GM18517 (cell line): Measurements from ENCODE around the gene FAM131A.
"Not testable (repeated sequence)": the region's sequence is repeated elsewhere in the genome, so short reads cannot be mapped to it uniquely, and the experiment has no call there.

Experiments used
- ATAC-seq: cut with Tn5 transposase; IDR thresholded peaks from one replicate; pipeline ENCODE4 v1.9.1; 2021; ENCODE audit warnings: mild to moderate bottlenecking, moderate library complexity; ENCODE audit not compliant: unreplicated experiment

FAM131A gene

DNA sequence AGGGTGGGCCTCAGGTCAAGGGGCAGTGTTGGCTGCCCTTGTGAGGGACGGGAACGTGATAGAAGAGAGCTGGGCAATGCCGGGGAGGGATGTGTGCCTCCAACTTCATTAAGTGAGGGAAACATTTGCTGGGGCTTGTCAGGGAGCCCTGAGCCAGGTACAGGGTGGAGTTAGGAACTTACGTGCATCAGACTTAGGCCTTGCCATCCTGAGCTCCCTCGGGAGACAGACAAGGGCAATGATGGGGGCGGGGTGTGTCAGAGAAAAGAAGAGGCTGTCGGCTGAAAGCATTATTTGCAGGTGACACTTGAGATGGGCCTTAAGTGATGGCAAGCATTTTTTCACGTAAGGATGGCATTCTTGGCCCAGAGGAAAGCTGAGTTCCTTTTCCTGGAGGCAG lies 1.6 kb downstream of the FAM131A start:
- no peak for ATAC-seq

DNA sequence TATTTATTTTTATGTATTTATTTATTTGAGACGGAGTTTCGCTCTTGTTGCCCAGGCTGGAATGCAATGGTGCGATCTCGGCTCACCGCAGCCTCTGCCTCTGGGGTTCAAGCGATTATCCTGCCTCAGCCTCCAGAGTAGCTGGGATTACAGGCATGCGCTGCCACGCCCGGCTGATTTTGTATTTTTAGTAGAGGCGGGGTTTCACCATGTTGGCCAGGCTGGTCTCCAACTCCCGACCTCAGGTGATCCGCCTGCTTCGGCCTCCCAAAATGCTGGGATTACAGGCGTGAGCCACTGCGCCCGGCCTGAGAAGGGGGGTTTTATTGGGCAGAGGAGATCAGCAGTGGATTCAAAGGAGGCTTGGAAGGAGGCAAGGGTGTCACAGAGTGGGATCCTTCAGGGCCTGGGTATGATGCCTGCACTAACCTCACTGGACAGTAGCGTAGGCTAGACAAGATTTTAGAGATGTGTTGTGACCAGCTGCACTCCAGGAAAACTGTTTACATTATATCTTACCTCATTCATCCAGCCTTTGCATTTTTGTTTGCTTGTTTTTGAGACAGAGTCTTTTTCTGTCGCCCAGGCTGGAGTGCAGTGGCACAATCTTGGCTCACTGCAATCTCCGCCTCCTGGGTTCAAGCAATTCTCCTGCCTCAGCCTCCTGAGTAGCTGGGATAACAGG lies 2.2 kb downstream of the FAM131A start:
- ATAC-seq = not testable (repeated sequence)

DNA sequence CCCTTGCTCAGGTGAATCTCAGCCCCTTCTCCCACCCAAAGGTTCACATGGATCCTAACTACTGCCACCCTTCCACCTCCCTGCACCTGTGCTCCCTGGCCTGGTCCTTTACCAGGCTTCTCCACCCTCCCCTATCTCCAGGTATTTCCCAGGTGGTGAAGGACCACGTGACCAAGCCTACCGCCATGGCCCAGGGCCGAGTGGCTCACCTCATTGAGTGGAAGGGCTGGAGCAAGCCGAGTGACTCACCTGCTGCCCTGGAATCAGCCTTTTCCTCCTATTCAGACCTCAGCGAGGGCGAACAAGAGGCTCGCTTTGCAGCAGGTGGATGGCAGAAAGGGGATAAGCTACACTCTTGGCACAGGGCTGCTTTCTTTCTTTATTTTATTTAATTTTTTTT lies 4.5 kb downstream of the FAM131A start:
- ATAC-seq = no peak

DNA sequence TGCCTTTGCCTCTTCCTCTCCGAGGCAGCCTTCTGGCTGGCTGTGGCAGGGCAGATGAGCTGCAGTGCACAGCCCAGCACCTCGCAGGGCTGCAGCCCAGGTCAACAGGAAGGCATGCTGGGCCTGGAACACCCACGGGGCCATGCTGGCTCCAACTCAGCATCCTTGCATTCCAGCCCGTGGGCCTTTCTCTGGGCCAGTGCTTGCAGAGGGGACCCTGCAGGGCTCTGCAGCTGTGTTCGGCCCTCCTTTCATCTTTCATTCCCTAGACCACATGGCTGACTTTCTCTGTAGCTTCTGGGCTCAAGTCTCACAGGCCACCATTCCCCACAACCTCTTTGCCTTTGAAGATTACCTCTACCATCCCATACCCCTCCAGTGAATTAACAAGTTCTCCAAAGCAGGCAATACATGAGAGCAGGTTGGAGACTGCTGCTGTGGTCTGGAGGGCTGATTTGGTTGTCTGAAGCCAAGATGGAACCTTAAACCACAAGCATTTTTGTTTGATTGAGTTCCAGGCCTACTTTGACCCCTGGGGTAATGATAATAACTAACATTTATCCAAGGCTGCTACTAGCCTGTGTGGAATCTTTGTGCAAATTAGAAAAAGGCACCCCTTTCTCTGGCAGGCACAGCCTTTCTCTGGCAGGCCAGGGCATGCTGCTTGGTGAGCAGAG lies 5.9 kb downstream of the FAM131A start:
- ATAC-seq = no peak

DNA sequence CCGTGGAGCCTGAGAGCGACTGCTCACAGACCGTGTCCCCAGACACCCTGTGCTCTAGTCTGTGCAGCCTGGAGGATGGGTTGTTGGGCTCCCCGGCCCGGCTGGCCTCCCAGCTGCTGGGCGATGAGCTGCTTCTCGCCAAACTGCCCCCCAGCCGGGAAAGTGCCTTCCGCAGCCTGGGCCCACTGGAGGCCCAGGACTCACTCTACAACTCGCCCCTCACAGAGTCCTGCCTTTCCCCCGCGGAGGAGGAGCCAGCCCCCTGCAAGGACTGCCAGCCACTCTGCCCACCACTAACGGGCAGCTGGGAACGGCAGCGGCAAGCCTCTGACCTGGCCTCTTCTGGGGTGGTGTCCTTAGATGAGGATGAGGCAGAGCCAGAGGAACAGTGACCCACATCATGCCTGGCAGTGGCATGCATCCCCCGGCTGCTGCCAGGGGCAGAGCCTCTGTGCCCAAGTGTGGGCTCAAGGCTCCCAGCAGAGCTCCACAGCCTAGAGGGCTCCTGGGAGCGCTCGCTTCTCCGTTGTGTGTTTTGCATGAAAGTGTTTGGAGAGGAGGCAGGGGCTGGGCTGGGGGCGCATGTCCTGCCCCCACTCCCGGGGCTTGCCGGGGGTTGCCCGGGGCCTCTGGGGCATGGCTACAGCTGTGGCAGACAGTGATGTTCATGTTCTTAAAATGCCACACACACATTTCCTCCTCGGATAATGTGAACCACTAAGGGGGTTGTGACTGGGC lies 7.3 kb downstream of the FAM131A start:
- no peak for ATAC-seq

DNA sequence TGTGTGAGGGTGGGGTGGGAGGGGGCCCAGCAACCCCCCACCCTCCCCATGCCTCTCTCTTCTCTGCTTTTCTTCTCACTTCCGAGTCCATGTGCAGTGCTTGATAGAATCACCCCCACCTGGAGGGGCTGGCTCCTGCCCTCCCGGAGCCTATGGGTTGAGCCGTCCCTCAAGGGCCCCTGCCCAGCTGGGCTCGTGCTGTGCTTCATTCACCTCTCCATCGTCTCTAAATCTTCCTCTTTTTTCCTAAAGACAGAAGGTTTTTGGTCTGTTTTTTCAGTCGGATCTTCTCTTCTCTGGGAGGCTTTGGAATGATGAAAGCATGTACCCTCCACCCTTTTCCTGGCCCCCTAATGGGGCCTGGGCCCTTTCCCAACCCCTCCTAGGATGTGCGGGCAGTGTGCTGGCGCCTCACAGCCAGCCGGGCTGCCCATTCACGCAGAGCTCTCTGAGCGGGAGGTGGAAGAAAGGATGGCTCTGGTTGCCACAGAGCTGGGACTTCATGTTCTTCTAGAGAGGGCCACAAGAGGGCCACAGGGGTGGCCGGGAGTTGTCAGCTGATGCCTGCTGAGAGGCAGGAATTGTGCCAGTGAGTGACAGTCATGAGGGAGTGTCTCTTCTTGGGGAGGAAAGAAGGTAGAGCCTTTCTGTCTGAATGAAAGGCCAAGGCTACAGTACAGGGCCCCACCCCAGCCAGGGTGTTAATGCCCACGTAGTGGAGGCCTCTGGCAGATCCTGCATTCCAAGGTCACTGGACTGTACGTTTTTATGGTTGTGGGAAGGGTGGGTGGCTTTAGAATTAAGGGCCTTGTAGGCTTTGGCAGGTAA lies 8.1 kb downstream of the FAM131A start:
- no peak for ATAC-seq

DNA sequence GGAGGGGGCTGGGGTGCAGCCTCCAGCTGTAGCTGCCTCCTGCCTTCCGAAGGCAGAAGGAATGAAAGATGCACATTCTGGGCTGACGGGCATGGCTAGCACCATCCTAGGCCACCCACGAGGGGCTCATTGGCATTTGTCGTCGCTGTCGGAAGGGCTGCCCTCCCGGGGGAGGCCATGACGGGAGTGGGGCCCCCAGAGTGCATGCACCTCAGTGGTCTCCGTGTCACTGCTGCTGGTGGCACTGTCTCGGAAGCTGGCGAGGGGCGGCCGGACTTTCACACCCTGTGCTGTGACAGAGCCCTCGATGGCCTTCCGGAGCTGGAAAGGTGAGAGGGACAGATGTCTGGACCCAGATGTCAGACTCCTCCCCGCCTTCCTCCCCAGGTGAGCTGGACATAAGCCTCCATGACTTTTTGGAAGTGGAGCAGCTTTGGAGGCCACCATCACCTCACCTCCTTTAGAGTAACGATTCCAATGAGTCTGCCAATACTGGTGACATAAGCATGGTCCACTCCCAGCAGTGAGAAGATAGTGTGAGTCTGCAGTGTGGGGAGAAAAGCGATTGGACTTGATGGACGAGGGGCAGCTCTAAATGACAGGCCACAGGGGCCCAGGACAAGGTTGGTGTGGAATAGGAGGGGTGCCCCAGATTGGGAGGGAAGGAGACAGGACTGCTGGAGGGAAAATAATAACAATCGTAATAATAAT lies 9.2 kb downstream of the FAM131A start:
- ATAC-seq = no peak

DNA sequence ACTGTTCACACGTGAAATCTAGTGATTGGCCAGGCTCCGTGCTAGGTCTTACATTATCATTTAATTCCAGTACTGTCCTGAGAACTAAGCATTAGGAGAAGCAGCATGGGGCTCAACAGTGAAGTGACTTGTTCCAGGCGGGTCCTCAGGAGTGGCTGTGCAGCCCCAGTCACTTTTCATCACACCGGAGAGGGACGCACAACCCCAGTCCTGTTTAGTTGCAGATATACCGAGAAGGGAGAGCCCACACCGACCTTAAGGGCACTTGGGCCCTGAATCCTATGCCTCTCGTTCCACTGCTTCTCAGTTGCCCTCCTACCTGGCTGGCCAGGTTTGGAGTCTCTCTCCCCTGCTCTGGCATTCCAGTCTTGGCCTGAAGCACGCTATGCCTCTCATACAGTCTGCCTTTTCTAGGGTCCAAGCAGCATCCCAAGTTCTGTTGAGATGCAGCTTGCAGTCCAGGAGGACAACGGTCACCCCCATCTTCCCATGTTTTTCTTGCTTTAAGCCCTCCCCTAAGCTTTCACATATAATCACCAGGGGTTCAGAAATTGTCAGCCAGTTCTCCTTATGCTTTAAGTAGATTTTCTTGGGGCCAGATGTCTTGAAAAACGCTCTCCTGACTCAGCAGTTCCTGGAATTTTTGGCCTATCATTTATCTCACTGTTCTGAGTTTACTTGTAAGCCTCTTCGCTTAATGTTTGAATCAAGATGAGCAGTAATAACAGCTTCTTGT lies 10.1 kb downstream of the FAM131A start:
- no peak for ATAC-seq

DNA sequence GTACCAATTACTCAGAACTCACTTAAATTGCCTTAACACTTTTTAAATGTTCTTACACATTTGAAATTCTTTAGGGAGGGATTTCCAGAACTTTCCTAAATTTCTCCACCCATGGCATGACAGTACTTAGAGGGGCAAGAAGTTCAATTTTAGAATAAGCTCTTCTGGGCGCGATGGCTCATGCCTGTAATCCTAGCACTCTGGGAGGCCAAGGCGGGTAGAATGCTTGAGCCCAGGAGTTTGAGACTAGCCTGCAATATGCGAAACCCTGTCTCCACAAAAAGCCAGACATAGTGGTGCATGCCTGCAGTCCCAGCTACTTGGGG lies 10.6 kb downstream of the FAM131A start:
- ATAC-seq = no peak

DNA sequence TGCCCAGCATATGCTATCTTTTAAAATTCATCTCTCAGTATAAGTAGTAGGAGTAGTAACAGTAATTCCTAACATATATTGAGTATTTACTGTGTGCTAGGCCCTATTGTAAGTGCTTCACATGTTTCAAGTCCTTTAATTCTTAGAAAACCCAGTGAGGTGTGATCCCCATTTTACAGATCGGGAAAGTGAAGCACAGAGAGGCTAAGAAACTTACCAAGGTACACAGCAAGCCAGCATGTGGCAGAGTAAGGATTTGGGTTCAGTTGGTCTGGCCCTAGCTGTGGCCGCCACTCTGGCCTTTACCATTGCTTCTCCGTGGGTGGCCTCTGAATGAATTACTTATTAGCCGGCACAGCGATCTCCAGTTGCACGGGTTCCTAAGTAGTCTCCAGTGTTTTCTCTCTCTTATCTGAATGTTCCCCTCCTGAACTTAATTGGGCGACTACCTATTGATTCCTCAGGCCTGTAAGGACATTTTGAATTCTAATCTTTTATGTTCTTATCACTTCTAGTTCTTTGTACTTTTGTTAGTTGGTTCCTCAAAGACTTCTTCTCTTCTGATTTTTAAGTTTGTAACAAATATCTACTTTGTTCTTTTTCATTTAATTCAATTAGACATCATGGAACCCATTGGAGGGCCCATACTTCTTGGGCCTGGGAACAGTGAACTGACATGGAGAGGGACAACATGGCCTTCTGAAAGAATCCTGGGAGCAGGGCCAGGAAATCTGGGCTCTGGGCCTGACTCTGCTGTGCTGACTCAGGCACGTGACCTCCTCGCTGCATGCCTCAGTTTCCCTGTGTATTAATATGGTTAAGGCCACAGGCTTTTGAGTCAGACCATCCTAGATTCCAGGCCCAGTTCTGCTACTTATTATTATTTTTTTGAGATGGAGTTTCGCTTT lies 12.4 kb downstream of the FAM131A start:
- no peak for ATAC-seq

DNA sequence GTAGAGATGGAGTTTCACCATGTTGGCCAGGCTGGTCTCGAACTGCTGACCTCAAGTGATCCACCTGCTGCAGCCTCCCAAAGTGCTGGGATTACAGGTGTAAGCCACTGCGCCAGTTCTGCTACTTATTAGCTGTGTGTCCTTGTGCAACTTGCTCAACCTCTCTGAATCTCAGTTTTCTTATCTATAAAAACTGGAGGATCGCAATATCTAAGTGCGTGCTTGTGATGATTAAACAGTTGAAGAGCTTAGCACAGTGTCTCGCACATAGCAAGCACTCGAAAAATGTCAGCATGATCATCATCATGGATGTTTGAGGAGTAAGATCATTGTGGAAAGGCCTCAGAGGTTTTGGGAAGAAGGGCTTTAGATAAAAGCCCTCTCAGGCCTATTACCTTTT lies 13.2 kb downstream of the FAM131A start:
- no peak for ATAC-seq

DNA sequence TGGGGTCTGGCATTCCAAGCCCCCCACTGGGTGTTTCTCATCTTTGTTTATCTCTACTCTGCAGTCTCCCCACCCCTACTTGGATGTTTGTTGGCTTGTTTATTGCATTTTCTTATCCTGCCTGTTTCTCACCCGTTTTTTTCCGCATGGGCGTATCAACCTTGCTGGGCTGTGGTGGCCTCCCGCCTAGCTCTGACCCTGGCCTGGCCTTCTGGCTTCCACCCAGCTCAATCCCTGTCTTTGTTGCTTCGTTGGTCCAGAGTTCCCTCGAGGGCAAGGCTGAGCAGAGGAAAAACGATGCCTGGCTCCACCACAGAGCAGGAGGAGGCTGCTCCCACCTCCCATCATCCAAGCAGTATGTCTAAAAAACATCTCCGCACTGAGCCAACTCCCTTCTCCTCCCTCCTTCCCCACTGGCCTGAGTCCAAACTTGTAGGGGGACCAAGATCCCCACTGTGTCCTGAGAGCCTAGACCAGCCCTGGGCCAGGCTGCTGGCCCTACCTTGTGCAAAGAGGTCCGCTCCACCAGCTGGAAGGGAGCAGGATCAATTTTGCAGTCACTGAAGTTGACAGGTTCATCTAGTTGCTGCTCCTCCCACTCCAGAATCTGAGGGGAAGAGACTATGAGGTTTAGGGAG lies 14.2 kb downstream of the FAM131A start:
- no peak for ATAC-seq

DNA sequence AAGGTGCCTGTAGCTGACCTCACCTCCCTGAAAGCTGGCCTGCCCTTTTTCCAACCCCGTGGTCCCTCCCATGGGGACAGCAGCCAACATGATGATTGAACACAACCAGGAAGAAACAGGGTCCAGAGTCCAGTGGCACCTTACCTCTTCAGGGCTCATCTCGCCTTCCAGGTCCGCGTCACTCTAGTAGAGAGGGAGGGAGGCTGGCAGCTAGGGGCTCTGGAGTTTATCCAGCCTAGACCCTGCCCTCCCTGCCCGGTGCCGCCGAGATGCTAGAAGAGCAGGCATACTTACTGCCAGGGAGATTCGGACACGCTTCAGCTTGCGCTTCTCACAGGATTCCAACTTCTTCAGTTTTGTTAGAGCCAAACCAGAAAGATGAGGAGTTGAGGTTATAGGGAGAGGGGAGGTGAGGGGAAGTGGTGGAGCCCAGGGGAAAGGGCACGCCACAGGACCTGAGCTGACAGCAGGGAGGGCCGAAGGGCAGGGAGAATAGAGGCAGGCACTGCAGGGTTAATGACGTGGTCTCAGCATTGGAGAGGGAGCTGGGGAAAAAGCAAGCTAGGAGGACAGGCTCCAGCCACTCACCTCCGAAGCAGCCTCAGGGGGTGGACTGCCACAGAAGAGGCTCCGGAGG lies 14.9 kb downstream of the FAM131A start:
- ATAC-seq = no peak

DNA sequence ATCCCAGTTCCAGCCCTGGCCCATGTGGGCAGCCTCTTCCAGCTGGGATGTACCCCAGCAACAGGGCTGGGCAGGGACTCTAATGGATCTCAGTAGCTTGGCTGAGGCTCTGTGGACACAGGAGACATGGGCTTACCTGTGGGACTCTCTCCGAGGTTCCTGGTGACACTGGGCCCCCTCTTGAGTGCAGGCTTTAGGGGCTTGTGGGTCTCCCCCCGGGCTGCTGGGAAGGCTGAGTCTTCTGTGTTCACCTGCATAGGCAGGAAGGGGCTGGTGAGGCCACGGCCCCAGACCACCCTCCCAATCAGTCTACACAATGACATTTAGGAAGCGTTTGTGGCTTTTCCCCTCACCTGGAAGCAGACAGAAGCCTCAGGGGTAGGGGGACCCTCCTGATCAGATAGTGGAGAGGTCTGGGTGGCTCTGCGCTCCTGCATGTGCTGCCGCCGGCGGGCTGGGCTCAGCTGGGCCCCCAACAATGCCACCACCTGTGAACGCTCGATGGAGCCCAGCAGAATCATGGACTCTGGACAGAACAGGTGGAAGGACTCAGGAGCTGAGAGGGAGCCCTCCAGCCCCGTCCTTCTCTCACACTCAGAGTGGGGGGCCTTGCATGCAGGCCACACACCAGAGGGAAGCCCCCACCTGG lies 15.6 kb downstream of the FAM131A start:
- ATAC-seq = no peak

DNA sequence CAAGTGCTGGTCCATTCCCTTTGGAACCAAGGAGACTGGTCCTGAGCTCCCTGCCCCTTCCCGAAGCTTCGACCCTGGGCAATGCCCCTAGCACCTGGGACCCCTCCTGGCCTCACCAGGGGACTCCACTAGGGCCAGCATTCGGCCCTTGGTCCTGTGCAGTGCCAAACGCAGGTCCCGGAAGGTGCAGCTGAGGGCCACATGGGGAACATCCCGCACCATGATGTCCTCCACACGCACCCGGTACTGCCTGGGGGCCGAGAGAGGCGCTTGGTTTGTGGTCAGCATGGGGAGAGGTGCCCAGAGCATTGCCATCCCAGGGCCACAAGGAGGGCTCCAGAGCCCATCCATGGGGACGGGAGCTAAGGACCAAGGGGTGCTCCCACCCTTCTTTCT lies 16.1 kb downstream of the FAM131A start:
- ATAC-seq = no peak

DNA sequence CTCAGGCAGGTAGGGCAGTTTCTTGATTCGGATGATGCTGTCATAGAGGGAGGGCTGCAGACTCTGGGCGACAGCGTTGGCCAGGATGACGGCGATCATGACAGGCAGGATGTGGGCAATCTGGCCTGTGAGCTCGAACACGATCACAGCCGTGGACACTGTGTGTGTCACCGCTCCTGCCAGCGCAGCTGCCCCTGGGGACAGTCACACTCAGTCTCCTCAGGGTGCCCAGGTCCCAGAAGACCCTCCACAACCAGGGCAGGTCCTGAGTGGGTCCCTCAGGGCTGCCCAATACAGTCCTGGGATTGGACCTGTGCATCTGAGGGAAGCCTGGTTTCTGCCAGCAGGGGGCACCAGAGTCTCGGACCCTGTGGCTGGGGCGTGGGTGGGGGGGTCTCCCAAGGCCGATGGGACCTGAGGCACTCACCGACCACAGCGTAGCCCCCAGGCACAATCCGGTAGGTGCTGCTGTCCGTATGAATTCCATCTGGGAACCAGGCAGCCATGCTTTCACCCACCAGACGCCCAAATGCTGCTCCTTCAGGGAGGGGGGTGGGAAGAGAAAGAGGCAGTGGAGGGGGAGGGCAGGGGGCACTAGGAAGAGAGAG lies 16.8 kb downstream of the FAM131A start:
- no peak for ATAC-seq

DNA sequence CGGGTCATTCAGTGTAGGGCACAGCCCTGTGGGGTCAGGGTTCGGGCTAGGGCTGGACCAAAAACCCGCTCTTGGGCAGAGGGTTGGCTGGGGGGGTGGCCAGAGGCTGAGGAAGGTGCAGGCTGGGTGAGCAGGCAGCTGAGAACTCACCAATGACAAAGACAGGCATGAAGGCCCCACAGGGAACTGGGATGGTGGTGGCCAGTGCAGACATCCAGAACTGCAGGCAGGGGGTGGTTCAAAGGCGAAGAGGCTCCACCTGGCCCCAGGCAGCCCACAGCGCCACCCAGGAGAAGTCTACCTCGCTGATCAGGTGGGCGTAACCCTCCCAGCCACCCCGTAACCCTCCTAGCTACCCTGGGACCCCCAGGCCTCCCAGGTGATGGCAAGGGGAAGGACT lies 17.4 kb downstream of the FAM131A start:
- no peak for ATAC-seq
